PC-3 (cell line): Measurements from ENCODE around the gene CSNK2A1.

Experiments used
- EZH2 ChIP-seq: fragments of 300-600 bp; sonication (generic); IDR thresholded peaks from one replicate; pipeline ENCODE4 v1.6.1; 2017; ENCODE audit warnings: antibody characterized with exemption, mild to moderate bottlenecking, low read length; ENCODE audit not compliant: unreplicated experiment
- TF ChIP-seq, protein P1 (sequence below): fragments of 300-600 bp; sonication (generic); conservative IDR thresholded peaks from 2 replicates; pipeline ENCODE4 v1.5.1; 2017; ENCODE audit warnings: antibody characterized with exemption, low read depth, mild to moderate bottlenecking, low read length

GRCh38 chr20:528923-529604 is 14.5 kb downstream of the CSNK2A1 start:
- TF ChIP-seq, protein P1, sequence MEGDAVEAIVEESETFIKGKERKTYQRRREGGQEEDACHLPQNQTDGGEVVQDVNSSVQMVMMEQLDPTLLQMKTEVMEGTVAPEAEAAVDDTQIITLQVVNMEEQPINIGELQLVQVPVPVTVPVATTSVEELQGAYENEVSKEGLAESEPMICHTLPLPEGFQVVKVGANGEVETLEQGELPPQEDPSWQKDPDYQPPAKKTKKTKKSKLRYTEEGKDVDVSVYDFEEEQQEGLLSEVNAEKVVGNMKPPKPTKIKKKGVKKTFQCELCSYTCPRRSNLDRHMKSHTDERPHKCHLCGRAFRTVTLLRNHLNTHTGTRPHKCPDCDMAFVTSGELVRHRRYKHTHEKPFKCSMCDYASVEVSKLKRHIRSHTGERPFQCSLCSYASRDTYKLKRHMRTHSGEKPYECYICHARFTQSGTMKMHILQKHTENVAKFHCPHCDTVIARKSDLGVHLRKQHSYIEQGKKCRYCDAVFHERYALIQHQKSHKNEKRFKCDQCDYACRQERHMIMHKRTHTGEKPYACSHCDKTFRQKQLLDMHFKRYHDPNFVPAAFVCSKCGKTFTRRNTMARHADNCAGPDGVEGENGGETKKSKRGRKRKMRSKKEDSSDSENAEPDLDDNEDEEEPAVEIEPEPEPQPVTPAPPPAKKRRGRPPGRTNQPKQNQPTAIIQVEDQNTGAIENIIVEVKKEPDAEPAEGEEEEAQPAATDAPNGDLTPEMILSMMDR: no peak
- TF ChIP-seq EZH2: no peak
